Esophagus squamous epithelium (tissue), 5 donors: ENCODE data around the gene ARHGAP35. TPM values are rescaled to one million over a fixed set of nuclear protein-coding genes. Genes with fewer than 3 reads are reported as not detected.

Experiments used
- DNase-seq: peaks from one replicate; lab custom pipeline; 2025; lab: John Stamatoyannopoulos, UW
- H3K27ac ChIP-seq, 4 donors: fragments of 200-600 bp; sonication (generic); one replicate each; pipeline ENCODE4 v1.5.1; 2016 to 2019; ENCODE audit warnings: mild to moderate bottlenecking in 1 of 4
- H3K27me3 ChIP-seq, 4 donors: fragments of 200-600 bp; sonication (generic); 1 replicate in 3 of 4; 2 replicates in 1 of 4; pipeline versions ENCODE4 v1.5.1 to v1.6.0; 2017 to 2021; ENCODE audit warnings: antibody characterized with exemption in 1 of 4
- H3K36me3 ChIP-seq, 3 donors: fragments of 200-600 bp; sonication (generic); one replicate each; pipeline ENCODE4 v1.5.1; 2016 to 2019
- H3K4me1 ChIP-seq, 3 donors: fragments of 200-600 bp; sonication (generic); one replicate each; pipeline ENCODE4 v1.5.1; 2017 to 2019
- H3K4me3 ChIP-seq, 4 donors: fragments of 200-600 bp; sonication (generic); 1 replicate in 3 of 4; 2 replicates in 1 of 4; pipeline ENCODE4 v1.5.1; 2016 to 2019; ENCODE audit warnings: mild to moderate bottlenecking in 2 of 4, moderate library complexity in 1 of 4
- H3K9me3 ChIP-seq, 3 donors: fragments of 200-600 bp; sonication (generic); one replicate each; pipeline ENCODE4 v1.5.1; 2016 to 2019
- CTCF ChIP-seq, 6 experiments: fragments of 450-650 bp in 4 of 6; fragments of 200-600 bp in 2 of 6; sonication (generic) in 2 of 6; IDR thresholded peaks; one replicate each; pipeline ENCODE4 v1.5.1; 2016 to 2019; ENCODE audit warnings: antibody characterized with exemption in 6 of 6, mild to moderate bottlenecking in 4 of 6, moderate library complexity in 4 of 6
- POLR2A ChIP-seq, 4 donors: fragments of 450-650 bp; IDR thresholded peaks; one replicate each; pipeline ENCODE4 v1.6.1; 2017; ENCODE audit warnings: antibody characterized with exemption in 4 of 4, mild to moderate bottlenecking in 4 of 4, moderate library complexity in 3 of 4
- WGBS, 2 donors: methylation state at CpG; one replicate each; pipeline ENCODE4 v1.1.5; 2018; 5-methylcytosine and 5-hydroxymethylcytosine counted together
- intact Hi-C: fragments of 100-400 bp; cut with DNase I; formaldehyde crosslinking; loops from one replicate; pipeline ENCODE4 v1.15.0; 2022
- total RNA-seq, 4 donors: library from RNA; depleted of rRNA; stranded (reverse); fragments of >200 nt; gene quantifications; one replicate each; pipeline ENCODE4 v1.1.0, GENCODE V29; 2016
- donor health status: DM: yes; HTN: yes; CAD: no.

Gene ARHGAP35
- total RNA-seq, 4 donors from 2014 or later, result 28.6 to 41.6 (median 32.1) TPM

DNA sequence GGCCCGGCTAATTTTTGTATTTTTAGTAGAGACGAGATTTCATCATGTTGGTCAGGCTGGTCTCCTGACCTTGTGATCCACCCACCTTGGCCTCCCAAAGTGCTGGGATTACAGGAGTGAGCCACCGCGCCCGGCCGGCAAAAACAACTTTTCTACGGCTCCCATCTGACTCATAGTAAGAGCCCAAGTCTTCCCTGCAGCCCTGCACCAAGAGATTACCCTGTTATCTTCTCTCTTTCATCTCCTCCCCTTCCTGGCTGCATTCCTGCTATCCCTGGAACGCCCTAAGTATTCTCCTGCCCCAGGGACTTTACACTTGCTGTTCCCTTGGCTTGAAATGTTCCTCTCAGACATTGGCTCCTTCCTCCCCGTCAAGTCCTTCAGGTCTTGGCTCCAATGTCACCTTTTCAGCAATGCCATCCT is 16.7 kb upstream of the ARHGAP35 start:
- no peak for DNase-seq
- Histone ChIP-seq H3K36me3 (peaks cover 19 to 77% (median 21%) of the 10 kb centered on the region in 3 donors), H3K27me3 (no peaks in the 10 kb centered on the region), H3K9me3 (no peaks in the 10 kb centered on the region), H3K27ac (no peak overlapping the region), H3K4me3 (no peak overlapping the region), H3K4me1 (peaks cover 15 to 58% (median 22%) of the 10 kb centered on the region in 3 donors)
- 76 to 80% methylated on average over 4 to 9 of the region's 9 CpGs for WGBS, 2 donors
- intact Hi-C loops, result no loop called here
- TF ChIP-seq CTCF (IDR thresholded peaks at IDR 0.05) (no peak), POLR2A (IDR thresholded peaks at IDR 0.05) (no peak)

- H3K36me3 ChIP-seq, result peaks cover 19 to 66% (median 21%) of the 10 kb centered on the region in 3 donors
- intact Hi-C loops, result no loop called here
- no peak overlapping the region for H3K4me3 ChIP-seq
- TF ChIP-seq POLR2A (IDR thresholded peaks at IDR 0.05), result no peak
- TF ChIP-seq CTCF (IDR thresholded peaks at IDR 0.05), result no peak
- no peak overlapping the region for H3K27ac ChIP-seq
- no peaks in the 10 kb centered on the region for H3K9me3 ChIP-seq
- DNase-seq, result no peak
- peaks cover 14 to 51% (median 22%) of the 10 kb centered on the region in 3 donors for H3K4me1 ChIP-seq
- 81 to 86% methylated on average over 14 to 19 of the region's 19 CpGs for WGBS, 2 donors
- no peaks in the 10 kb centered on the region for H3K27me3 ChIP-seq
These were observed 14.8 kb upstream of the ARHGAP35 start for GRCh38 chr19:46845959-46846459.

GRCh38 chr19:46847528-46847927 is 13.3 kb upstream of the ARHGAP35 start:
- H3K36me3 ChIP-seq, result peaks cover 10 to 51% (median 19%) of the 10 kb centered on the region in 3 donors
- intact Hi-C loops, result no loop called here
- no peak for DNase-seq
- no peaks in the 10 kb centered on the region for H3K9me3 ChIP-seq
- H3K27ac ChIP-seq, result no peak overlapping the region
- TF ChIP-seq CTCF (IDR thresholded peaks at IDR 0.05), result no peak
- TF ChIP-seq POLR2A (IDR thresholded peaks at IDR 0.05), result no peak
- H3K4me3 ChIP-seq, result no peak overlapping the region
- H3K27me3 ChIP-seq, result no peaks in the 10 kb centered on the region
- peaks cover 11 to 36% (median 17%) of the 10 kb centered on the region in 3 donors for H3K4me1 ChIP-seq
- 91 to 94% methylated on average over 11 of the region's 11 CpGs for WGBS, 2 donors

DNA sequence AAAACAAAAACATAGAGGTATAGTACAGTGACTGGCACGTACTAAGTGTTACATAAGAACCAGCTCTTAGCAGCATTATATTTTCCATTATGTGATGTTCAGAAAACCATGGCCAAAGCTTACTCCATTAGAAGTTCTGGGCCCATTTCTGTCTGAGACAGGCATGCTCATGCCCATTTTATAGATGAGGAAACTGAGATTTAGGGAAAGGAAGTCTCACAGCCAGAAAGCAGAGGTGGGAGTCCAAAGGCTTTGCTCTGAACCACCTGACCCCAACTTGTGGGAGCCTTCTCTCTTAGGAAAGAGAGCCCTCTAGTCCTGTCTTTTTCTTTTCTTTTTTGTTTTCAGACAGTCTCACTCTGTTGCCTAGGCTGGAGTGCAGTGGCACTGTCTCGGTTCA is 12.4 kb upstream of the ARHGAP35 start:
- no peaks in the 10 kb centered on the region for H3K9me3 ChIP-seq
- peaks cover 11 to 31% (median 17%) of the 10 kb centered on the region in 3 donors for H3K4me1 ChIP-seq
- DNase-seq, result no peak
- no peaks in the 10 kb centered on the region for H3K27me3 ChIP-seq
- H3K27ac ChIP-seq, result peak overlapping the region in 2 of 4 donors; percentile 95 to 96
- no peak overlapping the region for H3K4me3 ChIP-seq
- intact Hi-C loops, result no loop called here
- WGBS, 2 donors, result 77 to 91% methylated on average over 2 of the region's 2 CpGs
- peaks cover 3 to 43% (median 13%) of the 10 kb centered on the region in 3 donors for H3K36me3 ChIP-seq
- TF ChIP-seq CTCF (IDR thresholded peaks at IDR 0.05) (no peak), POLR2A (IDR thresholded peaks at IDR 0.05) (no peak)

- no peaks in the 10 kb centered on the region for H3K27me3 ChIP-seq
- H3K36me3 ChIP-seq, result peaks cover 0 to 30% (median 6%) of the 10 kb centered on the region in 3 donors
- WGBS, 2 donors, result 37 to 47% methylated on average over 5 of the region's 5 CpGs
- H3K4me3 ChIP-seq, result peak overlapping the region; percentile 90 to 100 (median 96)
- peaks cover 11 to 31% (median 17%) of the 10 kb centered on the region in 3 donors for H3K4me1 ChIP-seq
- no peak for TF ChIP-seq POLR2A (IDR thresholded peaks at IDR 0.05)
- no peak for TF ChIP-seq CTCF (IDR thresholded peaks at IDR 0.05)
- DNase-seq, result no peak
- H3K27ac ChIP-seq, result peak overlapping the region; percentile 93 to 97 (median 96)
- intact Hi-C loops, result no loop called here
- no peaks in the 10 kb centered on the region for H3K9me3 ChIP-seq
These were observed 11.2 kb upstream of the ARHGAP35 start for GRCh38 chr19:46849610-46850009.
